Peyer's patch (tissue), 4 donors: ENCODE measurements around the gene CTBP2. TPM values are rescaled to one million over a fixed set of nuclear protein-coding genes. Genes with fewer than 3 reads are reported as not detected.

ENCODE experiments used
- DNase-seq, 3 donors: peaks; one replicate each; pipeline ENCODE4 v3.0.0-alpha.2; 2017 to 2019
- H3K27ac ChIP-seq, 4 donors: fragments of 200-600 bp; sonication (generic); one replicate each; pipeline ENCODE4 v1.5.1; 2016 to 2019
- H3K27me3 ChIP-seq, 2 donors: fragments of 200-600 bp; sonication (generic); one replicate each; pipeline ENCODE4 v1.5.1; 2019
- H3K36me3 ChIP-seq, 3 donors: fragments of 200-600 bp; sonication (generic); one replicate each; pipeline ENCODE4 v1.5.1; 2016 to 2019
- H3K4me1 ChIP-seq, 4 donors: fragments of 200-600 bp; sonication (generic); one replicate each; pipeline ENCODE4 v1.5.1; 2016 to 2019
- H3K4me3 ChIP-seq, 4 donors: fragments of 200-600 bp; sonication (generic); 1 replicate in 3 of 4; 2 replicates in 1 of 4; pipeline ENCODE4 v1.5.1; 2016 to 2019; ENCODE audit warnings: mild to moderate bottlenecking in 1 of 4
- H3K9me3 ChIP-seq, 4 donors: fragments of 200-600 bp; sonication (generic); one replicate each; pipeline ENCODE4 v1.5.1; 2016 to 2019; ENCODE audit warnings: mild to moderate bottlenecking in 1 of 4
- POLR2A ChIP-seq, 2 donors: fragments of 450-650 bp; IDR thresholded peaks; one replicate each; pipeline ENCODE4 v1.5.1; 2017; ENCODE audit warnings: antibody characterized with exemption in 2 of 2, mild to moderate bottlenecking in 2 of 2, moderate library complexity in 2 of 2
- total RNA-seq, 4 donors: library from RNA; depleted of rRNA; stranded (reverse); fragments of >200 nt; gene quantifications; one replicate each; pipeline ENCODE4 v1.1.0, GENCODE V29; 2016
- TF ChIP-seq, protein P1 (sequence below), 6 experiments: fragments of 450-650 bp in 4 of 6; fragments of 200-600 bp in 2 of 6; sonication (generic) in 1 of 6; IDR thresholded peaks; one replicate each; pipeline ENCODE4 v1.5.1; 2017 to 2019; ENCODE audit warnings: antibody characterized with exemption in 6 of 6, mild to moderate bottlenecking in 3 of 6, moderate library complexity in 1 of 6

Gene CTBP2
- total RNA-seq, 4 donors from 2014 or later = 53.6 to 83.8 (median 64.7) TPM

- Histone ChIP-seq H3K27me3 (no peaks in the 10 kb centered on the region), H3K27ac (no peak overlapping the region), H3K4me1 (no peaks in the 10 kb centered on the region), H3K9me3 (no peaks in the 10 kb centered on the region), H3K4me3 (no peak overlapping the region), H3K36me3 (no peaks in the 10 kb centered on the region)
- no peak for DNase-seq
- TF ChIP-seq POLR2A (IDR thresholded peaks at IDR 0.05) = no peak
- TF ChIP-seq, protein P1, sequence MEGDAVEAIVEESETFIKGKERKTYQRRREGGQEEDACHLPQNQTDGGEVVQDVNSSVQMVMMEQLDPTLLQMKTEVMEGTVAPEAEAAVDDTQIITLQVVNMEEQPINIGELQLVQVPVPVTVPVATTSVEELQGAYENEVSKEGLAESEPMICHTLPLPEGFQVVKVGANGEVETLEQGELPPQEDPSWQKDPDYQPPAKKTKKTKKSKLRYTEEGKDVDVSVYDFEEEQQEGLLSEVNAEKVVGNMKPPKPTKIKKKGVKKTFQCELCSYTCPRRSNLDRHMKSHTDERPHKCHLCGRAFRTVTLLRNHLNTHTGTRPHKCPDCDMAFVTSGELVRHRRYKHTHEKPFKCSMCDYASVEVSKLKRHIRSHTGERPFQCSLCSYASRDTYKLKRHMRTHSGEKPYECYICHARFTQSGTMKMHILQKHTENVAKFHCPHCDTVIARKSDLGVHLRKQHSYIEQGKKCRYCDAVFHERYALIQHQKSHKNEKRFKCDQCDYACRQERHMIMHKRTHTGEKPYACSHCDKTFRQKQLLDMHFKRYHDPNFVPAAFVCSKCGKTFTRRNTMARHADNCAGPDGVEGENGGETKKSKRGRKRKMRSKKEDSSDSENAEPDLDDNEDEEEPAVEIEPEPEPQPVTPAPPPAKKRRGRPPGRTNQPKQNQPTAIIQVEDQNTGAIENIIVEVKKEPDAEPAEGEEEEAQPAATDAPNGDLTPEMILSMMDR (IDR thresholded peaks at IDR 0.05) = no peak
These were observed 15.4 kb upstream of the CTBP2 start for GRCh38 chr10:125175807-125176206.

DNA sequence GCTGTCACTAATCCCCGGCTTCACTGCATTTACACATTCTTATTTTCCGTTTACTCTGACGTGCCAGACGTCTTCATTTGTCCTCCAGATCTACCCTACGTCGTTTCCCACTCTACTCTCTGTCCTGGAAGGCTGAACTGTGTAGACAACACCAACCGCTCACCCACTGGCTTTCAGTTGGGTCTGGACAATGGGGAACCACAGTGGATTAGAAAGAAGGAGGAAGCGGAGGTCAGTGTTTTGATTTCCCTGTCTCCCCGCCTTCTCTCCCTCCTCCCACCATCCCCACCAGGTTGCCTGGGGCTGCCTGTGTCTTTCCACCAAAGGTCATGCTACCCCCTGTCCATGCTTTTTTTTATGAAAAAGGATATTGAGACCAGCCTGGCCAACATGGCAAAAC lies 14.0 kb upstream of the CTBP2 start:
- TF ChIP-seq, protein P1 (IDR thresholded peaks at IDR 0.05) = no peak
- TF ChIP-seq POLR2A (IDR thresholded peaks at IDR 0.05) = no peak
- no peak overlapping the region for H3K27ac ChIP-seq
- no peaks in the 10 kb centered on the region for H3K36me3 ChIP-seq
- H3K4me1 ChIP-seq = no peaks in the 10 kb centered on the region
- H3K27me3 ChIP-seq = no peaks in the 10 kb centered on the region
- H3K4me3 ChIP-seq = no peak overlapping the region
- DNase-seq = no peak
- H3K9me3 ChIP-seq = no peaks in the 10 kb centered on the region

- DNase-seq = peak in 1 of 3 donors; percentile 32
- no peak overlapping the region for H3K27ac ChIP-seq
- no peaks in the 10 kb centered on the region for H3K9me3 ChIP-seq
- no peak overlapping the region for H3K4me3 ChIP-seq
- no peaks in the 10 kb centered on the region for H3K36me3 ChIP-seq
- TF ChIP-seq, protein P1 (IDR thresholded peaks at IDR 0.05) = no peak
- TF ChIP-seq POLR2A (IDR thresholded peaks at IDR 0.05) = no peak
- no peaks in the 10 kb centered on the region for H3K27me3 ChIP-seq
- H3K4me1 ChIP-seq = no peaks in the 10 kb centered on the region
These were observed 12.3 kb upstream of the CTBP2 start for GRCh38 chr10:125172694-125173093.

GRCh38 chr10:125171402-125172306 lies 11.3 kb upstream of the CTBP2 start:
- Histone ChIP-seq H3K27ac (no peak overlapping the region), H3K9me3 (no peaks in the 10 kb centered on the region), H3K27me3 (no peaks in the 10 kb centered on the region), H3K4me3 (no peak overlapping the region), H3K36me3 (no peaks in the 10 kb centered on the region), H3K4me1 (no peaks in the 10 kb centered on the region)
- TF ChIP-seq POLR2A (IDR thresholded peaks at IDR 0.05) = no peak
- TF ChIP-seq, protein P1 (IDR thresholded peaks at IDR 0.05) = no peak
- DNase-seq = no peak

- Histone ChIP-seq H3K4me3 (no peak overlapping the region), H3K4me1 (no peaks in the 10 kb centered on the region), H3K27ac (no peak overlapping the region), H3K27me3 (no peaks in the 10 kb centered on the region), H3K36me3 (no peaks in the 10 kb centered on the region), H3K9me3 (no peaks in the 10 kb centered on the region)
- peak in 1 of 3 donors; percentile 18 for DNase-seq
- TF ChIP-seq POLR2A (IDR thresholded peaks at IDR 0.05) = no peak
- TF ChIP-seq, protein P1 (IDR thresholded peaks at IDR 0.05) = no peak
These were observed 9.6 kb upstream of the CTBP2 start for GRCh38 chr10:125169915-125170314.
